Right ventricle myocardium superior (tissue), 1 donor: ENCODE data around the gene SOWAHB. TPM values are rescaled to one million over a fixed set of nuclear protein-coding genes. Genes with fewer than 3 reads are reported as not detected.

ENCODE experiments used
- ATAC-seq: fragments of 200-7000 bp; cut with Tn5 transposase; one replicate; pipeline ENCODE4 v1.9.1; 2020; ENCODE audit warnings: mild to moderate bottlenecking; ENCODE audit not compliant: poor library complexity
- DNase-seq: peaks from one replicate; pipeline ENCODE4 v3.0.0-alpha.2; 2020
- intact Hi-C: fragments of 100-400 bp; cut with DNase I; formaldehyde crosslinking; loops from one replicate; pipeline ENCODE4 v1.11.2; 2022
- long read RNA-seq: library from polyadenylated mRNA; unstranded; transcript quantifications from one replicate; pipeline ENCODE4 v2.0.0, GENCODE V29; 2021
- total RNA-seq: library from RNA; stranded (reverse); fragmentation: NEBNext Ultra II Directional; extraction: Animal tissue kit (Norgen Biotek cat#: 25700); gene quantifications from one replicate; pipeline ENCODE4 v1.2.1, GENCODE V29; 2021
- donor health status: DM: no; HTN: yes; CAD: no; lungs with severe emphysema.

Gene SOWAHB, protein sequence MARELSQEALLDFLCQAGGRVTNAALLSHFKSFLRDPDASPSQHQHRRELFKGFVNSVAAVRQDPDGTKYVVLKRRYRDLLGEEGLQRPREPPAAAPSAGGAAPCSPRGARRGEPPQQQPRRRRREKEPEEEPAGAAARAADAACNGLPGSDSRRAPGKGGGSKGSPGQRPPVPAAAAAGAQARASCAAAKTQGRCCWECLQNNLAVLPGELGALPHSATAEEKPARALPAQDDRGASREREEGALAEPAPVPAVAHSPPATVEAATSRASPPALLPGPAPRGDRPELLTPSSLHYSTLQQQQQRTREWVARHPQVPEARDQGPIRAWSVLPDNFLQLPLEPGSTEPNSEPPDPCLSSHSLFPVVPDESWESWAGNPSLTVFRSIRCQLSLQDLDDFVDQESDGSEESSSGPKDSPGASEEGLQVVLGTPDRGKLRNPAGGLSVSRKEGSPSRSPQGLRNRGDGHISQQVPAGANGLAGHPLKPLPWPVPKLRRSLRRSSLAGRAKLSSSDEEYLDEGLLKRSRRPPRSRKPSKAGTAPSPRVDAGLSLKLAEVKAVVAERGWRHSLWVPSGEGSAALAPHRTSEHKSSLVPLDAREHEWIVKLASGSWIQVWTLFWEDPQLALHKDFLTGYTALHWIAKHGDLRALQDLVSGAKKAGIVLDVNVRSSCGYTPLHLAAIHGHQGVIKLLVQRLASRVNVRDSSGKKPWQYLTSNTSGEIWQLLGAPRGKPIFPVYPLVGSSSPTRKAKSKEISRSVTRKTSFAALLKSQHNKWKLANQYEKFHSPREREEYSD
- not detected for total RNA-seq
- long read RNA-seq = 0 reads

DNA sequence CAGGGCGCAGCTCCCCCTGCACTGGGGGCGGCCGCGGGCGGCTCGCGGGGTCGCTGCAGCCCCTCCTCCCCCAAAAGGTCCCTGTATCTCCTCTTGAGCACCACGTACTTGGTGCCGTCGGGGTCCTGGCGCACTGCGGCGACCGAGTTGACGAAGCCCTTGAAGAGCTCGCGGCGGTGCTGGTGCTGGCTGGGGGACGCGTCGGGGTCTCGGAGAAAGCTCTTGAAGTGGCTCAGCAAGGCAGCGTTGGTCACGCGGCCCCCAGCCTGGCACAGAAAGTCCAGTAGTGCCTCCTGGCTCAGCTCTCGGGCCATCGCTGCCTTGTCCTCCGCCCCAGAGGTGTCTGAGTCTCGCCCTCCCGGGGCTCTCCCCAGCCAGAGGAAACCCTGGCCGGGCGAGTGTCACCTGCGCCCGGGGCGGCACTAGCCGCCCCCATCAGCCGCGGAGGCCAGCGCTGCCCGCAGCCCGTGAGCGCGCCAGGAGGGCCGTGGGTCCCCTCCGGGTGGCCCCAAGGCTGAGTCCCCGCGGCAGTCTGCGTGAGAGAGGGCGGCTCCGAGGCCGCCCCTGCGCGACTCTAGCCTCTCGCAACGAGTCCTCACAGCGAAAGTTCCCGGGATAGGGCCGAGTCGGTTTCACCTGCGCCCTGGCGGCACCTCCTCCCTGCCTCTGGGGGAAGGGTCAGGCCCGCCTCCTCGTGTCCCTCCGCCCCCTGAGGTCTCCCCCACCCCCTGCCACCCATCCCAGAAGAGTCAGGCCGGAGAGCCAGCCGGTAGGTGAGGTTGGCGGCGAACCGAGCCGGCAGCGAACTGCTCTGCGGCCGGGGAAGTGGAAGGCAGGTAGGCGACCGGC is at the start of gene SOWAHB:
Gene SOWAHB (minus strand): TSS at position 609 of the 849 bp plus-strand sequence. CDS start 295 bp downstream, at position 314.
- intact Hi-C loops = no loop called here
- peak; percentile 41 for DNase-seq
- ATAC-seq = peak; percentile 76

DNA sequence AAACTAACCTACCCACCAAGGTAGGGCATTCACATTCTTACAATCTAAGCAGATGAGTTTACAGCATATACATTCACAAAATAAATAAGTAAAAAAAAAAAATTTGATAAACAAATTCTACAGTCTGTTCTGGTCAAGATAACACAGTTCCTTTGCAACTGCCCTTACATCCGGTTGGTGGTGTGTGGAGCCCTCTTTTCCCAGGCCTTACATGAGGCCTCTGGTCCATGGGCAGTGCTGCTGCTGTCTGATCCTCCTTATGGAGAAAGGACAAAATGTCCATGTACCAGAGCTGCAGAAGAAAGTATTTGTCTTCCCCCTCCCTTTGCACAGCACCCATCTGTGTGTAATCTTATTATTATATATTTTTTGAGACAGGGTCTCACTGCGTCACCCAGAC is 49.4 kb upstream of the SOWAHB start:
- intact Hi-C loops = no loop called here
- DNase-seq = no peak

DNA sequence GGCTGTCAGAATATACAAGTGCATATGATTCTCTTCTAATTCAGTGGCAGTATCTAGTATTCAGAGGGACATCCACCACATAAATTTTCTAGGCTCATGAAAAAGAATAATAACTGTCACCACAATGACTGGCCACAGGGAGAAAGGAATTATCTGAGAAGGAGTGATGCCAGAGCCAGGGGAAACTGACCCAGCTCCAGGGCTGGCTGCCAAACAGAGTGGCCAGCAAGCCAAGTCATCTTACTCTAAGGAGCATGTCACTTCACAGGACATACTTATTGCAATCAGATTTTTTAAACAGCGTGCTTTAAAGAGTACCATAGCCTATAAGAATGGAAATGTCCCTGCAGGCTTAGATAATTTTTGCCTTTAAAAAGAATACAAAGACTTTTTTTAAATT is 45.8 kb upstream of the SOWAHB start:
- no peak for ATAC-seq
- intact Hi-C loops = no loop called here
- DNase-seq = peak; percentile 64

More for the DNA sequence above, 49.4 kb upstream of the SOWAHB start:
- no peak for ATAC-seq

DNA sequence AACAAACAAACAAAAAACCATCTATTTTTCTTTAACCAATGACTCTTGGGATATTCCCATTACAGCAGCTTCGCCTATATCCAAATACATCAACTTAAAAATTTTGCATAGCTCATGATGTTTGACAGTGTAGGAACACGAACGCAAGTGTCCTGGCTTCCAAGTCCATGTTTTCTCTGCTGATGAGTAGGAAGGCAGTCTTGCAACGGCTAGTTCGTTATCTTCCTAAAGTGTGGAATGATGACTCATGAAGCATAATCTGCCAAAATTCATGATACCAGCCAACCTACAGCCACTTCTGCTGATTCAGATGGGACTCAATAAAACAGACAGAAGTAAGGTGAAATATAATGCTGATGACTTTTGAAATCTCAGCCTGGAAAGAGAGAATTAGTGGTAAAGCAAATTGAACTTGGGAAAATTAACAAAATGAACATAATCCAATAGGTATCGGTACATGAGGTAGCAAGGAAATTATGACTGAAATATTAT is 45.2 kb upstream of the SOWAHB start:
- intact Hi-C loops = no loop called here
- DNase-seq (no peak), ATAC-seq (no peak)

DNA sequence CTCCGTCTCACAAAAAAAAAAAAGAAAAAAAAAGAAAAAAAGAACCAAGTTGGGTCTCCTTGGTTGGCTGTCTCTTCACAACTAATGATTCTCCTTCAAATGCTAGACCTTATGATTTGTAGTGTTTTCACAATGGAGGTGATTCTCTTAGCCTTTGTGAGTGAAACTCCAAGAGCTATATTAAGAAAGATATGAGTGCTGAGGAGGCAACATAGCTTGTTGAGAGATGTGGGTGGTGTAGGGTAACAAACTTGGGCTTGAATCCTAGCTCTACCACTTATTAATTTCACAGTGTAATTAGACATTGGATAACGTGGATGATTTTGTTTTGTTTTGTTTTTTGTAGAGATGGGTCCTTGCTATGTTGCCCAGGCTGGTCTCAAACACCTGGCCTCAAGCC is 41.2 kb upstream of the SOWAHB start:
- intact Hi-C loops = no loop called here
- ATAC-seq (no peak), DNase-seq (no peak)

DNA sequence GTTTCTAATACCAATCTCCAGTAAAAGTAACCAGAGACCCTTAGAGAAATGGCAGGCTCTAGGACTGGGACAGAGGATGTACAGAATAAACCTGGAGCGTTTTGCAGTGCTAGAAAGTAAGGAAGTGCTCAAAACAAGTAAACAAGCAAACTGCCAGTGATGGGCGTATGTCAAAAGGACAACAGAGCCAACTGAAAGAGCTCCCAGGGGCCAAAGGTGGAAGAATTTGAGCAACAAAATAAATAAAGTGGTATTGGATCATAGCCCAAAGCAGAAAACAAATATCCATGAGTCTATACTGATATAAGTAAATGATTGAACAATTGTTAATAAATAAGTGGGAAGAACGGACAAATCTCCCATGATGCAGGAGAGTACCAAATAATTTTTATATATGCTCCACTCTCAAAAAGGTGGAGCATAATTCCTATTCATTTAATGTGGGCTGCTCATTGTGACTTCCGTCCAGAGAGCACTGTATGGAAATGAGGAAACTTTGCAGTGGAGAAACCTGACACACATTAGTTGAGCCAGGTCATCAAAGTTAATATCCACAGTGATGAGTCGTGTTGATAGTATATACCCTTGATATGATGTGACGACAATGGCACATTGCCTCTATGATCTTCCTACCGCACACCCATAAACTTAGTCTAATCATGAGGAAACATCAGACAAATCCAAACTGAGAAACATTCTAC is 33.8 kb upstream of the SOWAHB start:
- intact Hi-C loops = no loop called here
- no peak for DNase-seq
- ATAC-seq = no peak

DNA sequence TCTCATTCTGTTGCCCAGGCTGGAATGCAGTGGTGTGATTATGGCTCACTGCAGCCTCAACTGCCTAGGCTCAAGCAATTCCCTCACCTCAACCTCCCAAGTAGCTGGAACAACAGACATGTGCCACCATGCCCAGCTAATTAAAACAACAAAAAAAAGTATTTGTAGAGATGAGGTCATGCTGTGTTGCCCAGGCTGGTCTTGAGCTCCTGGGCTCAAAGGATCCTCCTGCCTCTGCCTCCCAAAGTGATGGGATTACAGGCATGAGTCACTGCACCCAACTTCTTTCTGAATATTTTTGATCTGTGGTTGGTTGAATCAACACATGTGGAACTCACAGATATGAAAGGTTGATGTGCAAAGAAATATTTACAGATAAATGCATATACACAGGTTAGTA is 33.1 kb upstream of the SOWAHB start:
- intact Hi-C loops = no loop called here
- ATAC-seq (no peak), DNase-seq (no peak)

DNA sequence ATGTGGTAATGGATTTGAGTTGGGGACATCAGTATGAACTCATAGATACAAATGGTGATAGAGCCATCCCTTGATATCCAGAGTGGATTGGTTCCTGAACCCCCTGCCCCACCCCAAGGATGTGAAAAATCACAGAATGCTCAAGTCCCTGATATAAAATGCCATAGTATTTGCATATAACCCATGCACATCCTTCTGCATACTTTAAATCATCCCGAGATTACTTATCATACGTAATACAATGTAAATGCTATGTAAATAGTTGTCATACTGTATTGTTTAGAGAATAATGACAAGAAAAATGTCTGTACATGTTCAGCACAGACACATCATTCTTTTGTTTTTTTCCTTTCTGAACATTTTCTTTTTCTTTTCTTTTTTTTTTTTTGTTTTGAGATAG is 32.7 kb upstream of the SOWAHB start:
- ATAC-seq = no peak
- intact Hi-C loops = no loop called here
- DNase-seq = no peak

DNA sequence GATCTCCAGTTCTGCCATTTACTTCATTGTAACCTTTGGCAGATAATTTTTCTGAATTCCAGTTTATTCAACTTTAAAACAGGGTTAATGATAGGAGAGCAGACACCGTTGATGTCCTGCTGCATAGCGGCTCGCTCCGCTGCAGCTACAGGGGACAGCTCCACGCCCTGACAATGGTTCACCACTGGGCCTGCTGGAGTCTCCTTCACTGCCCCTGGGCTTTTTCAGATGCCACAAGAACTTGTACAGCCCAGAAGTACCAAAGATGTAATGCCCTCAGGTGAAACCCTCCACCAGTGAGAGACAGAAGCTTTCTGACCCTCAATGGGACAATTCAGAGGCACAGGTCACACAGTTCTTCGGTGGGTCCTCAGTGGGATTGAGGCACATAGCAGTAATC is 28.9 kb upstream of the SOWAHB start:
- intact Hi-C loops = no loop called here
- ATAC-seq = no peak
- no peak for DNase-seq

DNA sequence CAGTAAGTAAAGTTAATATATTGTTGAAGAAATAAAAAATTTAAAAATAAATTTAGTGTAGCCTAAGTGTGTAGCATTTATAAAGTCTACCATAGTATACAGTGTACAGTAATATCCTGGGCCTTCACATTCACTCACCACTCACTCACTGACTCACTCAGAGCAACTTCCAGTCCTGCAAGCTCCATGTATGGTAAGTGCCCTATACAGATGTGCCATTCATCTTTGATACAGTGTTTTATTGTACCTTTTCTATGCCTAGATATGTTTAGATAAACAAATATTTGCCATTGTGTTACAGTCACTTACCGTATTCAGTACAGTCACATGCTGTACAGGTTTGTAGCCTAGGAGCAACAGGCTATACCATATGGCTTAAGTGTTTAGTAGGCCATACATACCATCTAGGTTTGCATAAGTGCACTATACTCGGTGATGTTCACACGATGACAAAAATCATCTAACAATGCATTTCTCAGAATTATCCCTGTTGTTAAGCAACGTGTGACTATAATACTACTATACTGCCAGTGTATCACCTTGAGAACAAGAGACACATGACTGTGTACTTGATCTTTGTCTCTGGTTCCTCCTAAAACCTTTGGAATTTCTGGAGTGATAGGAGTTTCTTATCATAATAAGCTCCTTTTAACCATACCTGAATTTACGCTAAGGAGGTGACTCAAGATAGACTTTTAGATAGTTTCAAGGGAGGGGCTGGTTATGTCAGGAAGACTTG is 25.8 kb upstream of the SOWAHB start:
- no peak for DNase-seq
- no peak for ATAC-seq
- intact Hi-C loops = no loop called here

DNA sequence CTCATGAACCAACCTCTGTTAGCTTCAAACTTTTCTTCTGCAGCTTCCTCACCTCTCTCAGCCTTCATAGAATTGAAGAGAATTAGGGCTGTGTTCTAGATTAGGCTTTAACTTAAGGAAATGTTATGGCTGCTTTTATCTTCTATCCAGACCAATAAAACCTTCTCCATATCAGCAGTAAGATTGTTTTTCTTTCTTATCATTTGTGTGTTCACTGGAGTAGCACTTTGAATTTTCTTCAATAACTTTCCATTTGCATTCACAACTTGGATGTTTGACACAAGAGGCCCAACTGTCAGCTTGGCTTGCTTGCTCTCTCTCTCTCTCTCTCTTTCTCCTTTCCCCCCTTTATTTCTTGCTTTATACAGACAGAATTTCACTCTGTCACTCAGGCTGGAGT is 22.8 kb upstream of the SOWAHB start:
- intact Hi-C loops = no loop called here
- no peak for ATAC-seq
- no peak for DNase-seq

DNA sequence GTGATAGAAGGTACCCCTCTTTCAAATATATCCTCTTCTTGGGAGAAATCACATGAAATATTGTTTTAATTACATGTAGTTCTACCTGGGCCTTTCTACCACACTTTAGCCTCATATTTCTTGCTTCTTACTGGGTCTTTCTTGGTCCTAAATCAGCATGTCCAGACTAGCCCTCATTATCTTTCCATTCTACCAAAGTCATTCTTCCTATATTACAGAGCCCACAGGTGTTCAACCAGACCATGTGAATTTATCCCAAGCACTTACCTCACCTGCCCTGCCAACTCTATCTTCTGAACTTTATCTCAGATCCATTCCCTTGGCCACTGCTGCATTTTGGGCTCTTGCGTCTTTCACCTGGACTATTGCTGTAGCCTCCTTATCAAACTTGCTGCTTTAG is 11.8 kb upstream of the SOWAHB start:
- intact Hi-C loops = no loop called here
- ATAC-seq (no peak), DNase-seq (no peak)

DNA sequence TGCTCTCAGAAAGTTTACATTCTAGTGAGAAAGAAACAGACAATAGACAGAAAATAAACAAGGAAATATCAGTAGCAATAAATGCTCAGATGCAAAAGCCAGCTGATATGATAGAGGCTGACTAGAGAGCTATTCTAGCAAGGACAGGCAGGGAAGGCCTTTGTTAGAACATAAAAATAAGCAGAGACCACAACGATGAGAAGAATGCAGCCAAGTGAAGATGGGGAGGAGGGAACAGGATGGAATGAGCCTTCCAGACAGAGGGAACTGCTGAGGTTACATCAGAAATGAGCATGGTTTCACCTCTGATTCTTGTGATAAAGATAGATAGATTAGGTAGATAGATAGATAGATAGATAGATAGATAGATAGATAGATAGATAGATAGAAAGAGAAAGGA is 7.6 kb upstream of the SOWAHB start:
- intact Hi-C loops = no loop called here
- no peak for ATAC-seq

DNA sequence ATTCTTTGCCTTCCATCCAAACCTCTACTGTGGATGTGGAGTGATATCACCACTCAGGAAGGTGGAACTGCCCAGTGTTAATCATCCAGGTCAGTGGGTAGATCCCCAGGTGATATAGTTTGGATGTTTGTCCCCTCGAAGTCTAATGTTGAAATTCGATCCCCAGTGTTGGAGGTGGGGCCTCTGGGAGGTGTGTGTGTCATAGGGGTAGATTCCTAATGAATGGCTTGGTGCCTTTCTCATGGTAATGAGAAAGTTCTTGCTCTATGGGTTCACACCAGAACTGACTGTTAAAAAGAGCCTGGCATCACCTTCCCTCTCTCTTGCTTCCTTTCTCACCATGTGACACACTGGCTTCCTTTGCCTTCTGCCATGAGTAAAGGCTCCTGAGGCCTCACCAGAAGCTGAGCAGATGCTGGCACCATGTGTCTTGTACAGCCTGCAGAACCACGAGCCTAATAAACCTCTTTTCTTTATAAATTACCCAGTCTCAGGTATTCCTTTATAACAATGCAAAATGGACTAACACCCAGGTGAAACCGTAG is 6.8 kb upstream of the SOWAHB start:
- intact Hi-C loops = no loop called here
- ATAC-seq = no peak
- no peak for DNase-seq

More for the DNA sequence above, 7.6 kb upstream of the SOWAHB start:
- DNase-seq = no peak

DNA sequence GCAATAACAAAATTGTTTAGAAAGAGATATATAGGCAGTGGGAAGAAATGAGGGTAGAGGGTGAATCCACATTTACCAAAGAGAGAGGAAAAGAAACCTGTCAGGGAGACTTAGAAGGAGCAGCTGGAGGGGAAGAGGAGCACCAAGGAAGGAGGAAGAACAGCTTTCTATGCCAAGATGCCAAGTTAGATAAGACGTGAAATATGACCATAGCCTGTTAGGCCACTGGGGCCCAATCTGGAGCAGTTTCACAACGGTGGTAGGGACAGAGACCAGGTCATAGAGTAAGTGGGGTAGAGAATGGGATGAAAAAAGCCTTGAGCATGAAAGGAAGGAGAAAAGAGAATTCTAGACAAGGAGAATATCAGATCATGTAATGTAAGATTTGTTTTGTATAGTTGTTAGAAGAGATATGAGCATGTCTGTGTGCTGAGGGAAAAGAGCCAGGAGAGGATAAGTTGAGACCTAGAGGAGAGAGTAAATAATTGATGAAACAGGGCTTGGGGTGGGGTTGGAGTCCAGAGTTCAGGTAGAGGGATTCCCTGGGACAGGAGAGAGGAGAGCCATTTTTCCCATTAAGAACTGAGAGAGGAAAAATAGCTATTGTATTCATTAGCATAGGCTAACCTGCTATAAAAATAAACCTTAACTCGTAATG is 4.4 kb upstream of the SOWAHB start:
- DNase-seq (no peak), ATAC-seq (no peak)
- intact Hi-C loops = no loop called here

DNA sequence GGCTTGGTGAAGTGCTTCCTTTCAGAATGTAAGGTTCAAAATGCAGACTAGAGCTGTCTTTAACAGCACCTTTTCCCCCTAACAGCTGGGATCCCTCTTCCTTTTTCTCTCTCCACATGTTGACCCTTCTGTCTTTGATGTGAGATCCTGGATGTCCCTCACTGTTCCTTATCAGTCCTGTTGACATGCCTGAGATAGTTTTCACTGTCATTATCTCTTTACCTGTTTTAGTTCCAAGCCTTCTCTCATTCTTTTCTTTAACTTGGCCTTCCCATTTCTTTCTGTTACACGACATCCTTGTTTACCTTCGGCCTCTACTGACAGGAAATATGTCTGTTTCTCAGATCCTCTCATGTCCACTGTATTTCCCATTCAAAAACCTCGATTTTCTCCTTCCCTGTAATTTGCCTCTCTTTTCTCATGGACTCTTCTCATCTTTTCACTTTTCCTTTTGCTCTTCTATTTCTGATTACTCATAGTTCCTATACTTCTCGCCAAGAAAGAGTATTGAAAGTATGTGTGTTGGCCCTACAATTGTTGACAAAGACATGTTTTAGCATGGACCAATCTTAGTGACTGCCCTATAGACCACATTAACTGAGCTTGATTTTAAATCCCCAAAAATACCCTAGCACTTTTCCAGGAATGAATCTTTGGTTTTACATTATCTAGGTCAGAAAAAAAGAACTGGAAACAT is 1.2 kb upstream of the SOWAHB start:
- no peak for DNase-seq
- no peak for ATAC-seq
- intact Hi-C loops = no loop called here

DNA sequence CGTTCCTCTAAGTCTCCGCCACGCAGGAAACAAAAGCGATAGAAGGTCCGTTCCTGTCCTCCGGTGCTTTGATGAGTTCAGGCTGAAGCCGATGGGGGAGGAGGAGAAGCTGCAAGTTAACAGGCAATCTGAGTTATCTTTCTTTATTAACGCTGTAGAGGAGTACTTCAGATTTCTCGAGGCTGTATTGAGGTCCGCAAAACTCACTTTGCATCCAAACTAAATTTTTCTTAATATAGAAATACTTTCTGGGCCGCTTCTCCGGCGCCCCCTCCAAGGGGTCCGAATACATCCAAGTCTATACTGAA is 395 bp upstream of the SOWAHB start:
- ATAC-seq (no peak), DNase-seq (no peak)
- intact Hi-C loops = no loop called here
